ENCODE measurements around the gene AMBRA1.

DNA sequence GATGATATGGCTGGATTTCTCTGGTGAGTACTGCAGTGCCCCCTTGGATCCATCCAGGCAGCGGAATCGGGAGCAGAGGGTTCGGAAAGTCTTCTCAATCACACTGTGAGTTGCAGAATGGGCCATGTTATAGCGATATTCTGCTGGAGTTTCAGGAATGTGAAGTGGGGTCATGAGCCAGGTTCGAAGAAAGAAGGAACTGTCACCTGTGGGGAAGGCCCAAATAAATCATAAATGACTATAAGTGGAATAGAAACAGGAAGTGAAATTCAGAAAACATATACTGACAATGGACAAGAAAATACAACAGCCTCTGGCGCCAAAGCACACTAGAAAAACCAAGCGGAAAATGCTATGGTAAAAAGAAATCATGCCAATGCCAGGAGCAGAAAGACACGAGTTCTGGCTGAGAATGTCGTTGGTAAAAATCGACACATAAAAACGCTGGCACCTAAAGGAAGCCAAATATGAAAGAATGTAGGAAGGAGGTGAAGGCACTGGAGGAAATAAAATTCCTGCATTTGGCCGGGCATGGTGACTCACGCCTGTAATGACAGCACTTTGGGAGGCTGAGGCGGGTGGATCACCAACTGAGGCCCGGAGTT is 10.0 kb upstream of the AMBRA1 start:
- TF ChIP-seq SMC3 (conservative IDR thresholded peaks at IDR 0.05; ENCODE audit: poor library complexity) (no peak), TAF1 (IDR thresholded peaks at IDR 0.05; ENCODE audit: low read depth) (no peak), POLR2AphosphoS5 (IDR thresholded peaks at IDR 0.05) (no peak), RAD21 (conservative IDR thresholded peaks at IDR 0.05) (no peak), EZH2 (IDR thresholded peaks at IDR 0.05; ENCODE audit: borderline replicate concordance, insufficient read depth, low read length, poor library complexity, severe bottlenecking) (no peak), EP300 (conservative IDR thresholded peaks at IDR 0.05; ENCODE audit: poor library complexity, severe bottlenecking) (no peak)
- TF ChIP-seq, protein P1, sequence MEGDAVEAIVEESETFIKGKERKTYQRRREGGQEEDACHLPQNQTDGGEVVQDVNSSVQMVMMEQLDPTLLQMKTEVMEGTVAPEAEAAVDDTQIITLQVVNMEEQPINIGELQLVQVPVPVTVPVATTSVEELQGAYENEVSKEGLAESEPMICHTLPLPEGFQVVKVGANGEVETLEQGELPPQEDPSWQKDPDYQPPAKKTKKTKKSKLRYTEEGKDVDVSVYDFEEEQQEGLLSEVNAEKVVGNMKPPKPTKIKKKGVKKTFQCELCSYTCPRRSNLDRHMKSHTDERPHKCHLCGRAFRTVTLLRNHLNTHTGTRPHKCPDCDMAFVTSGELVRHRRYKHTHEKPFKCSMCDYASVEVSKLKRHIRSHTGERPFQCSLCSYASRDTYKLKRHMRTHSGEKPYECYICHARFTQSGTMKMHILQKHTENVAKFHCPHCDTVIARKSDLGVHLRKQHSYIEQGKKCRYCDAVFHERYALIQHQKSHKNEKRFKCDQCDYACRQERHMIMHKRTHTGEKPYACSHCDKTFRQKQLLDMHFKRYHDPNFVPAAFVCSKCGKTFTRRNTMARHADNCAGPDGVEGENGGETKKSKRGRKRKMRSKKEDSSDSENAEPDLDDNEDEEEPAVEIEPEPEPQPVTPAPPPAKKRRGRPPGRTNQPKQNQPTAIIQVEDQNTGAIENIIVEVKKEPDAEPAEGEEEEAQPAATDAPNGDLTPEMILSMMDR (IDR thresholded peaks at IDR 0.05; ENCODE audit: poor library complexity, severe bottlenecking), result no peak
- TF ChIP-seq, protein P2, sequence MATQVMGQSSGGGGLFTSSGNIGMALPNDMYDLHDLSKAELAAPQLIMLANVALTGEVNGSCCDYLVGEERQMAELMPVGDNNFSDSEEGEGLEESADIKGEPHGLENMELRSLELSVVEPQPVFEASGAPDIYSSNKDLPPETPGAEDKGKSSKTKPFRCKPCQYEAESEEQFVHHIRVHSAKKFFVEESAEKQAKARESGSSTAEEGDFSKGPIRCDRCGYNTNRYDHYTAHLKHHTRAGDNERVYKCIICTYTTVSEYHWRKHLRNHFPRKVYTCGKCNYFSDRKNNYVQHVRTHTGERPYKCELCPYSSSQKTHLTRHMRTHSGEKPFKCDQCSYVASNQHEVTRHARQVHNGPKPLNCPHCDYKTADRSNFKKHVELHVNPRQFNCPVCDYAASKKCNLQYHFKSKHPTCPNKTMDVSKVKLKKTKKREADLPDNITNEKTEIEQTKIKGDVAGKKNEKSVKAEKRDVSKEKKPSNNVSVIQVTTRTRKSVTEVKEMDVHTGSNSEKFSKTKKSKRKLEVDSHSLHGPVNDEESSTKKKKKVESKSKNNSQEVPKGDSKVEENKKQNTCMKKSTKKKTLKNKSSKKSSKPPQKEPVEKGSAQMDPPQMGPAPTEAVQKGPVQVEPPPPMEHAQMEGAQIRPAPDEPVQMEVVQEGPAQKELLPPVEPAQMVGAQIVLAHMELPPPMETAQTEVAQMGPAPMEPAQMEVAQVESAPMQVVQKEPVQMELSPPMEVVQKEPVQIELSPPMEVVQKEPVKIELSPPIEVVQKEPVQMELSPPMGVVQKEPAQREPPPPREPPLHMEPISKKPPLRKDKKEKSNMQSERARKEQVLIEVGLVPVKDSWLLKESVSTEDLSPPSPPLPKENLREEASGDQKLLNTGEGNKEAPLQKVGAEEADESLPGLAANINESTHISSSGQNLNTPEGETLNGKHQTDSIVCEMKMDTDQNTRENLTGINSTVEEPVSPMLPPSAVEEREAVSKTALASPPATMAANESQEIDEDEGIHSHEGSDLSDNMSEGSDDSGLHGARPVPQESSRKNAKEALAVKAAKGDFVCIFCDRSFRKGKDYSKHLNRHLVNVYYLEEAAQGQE (IDR thresholded peaks at IDR 0.05; ENCODE audit: borderline replicate concordance), result no peak

All from neural cell (in vitro differentiated cells).